ENCODE results near the gene SNED1.

DNA sequence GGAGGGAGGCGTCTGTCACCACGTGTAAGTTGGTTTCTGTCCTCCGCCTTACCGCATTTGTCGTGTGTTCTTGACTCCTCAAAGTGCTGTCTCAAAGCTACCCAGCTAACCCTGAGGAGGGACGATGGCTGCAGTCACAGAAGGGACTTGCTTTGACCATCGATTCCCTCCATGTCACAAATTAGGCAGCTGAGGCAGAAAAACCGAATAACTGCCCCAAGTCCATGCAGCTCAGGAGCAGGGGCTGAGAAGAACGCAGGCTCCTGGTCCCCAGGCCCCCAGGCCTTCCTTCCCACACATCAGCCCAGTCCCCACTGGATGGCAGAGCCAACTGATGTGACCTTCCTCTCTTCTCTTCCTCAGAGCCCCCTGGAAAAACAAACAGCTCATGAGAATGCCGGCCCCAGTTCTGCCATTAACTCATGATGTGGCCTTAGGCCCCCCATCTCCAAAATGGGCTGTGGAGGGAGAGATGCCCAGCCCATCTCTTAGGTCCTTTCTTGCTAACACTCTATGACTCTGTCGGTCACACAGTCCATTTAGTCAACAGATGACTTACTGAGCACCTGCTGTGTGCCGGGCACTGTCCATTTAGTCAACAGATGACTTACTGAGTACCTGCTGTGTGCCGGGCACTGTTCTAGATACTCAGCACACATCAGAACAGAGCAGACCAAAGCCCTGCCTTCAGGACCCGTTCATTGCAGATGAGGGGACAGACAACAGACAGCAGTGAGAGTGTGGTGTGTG, 84.1 kb downstream of the SNED1 start:
- TF ChIP-seq POLR2AphosphoS5 (IDR thresholded peaks at IDR 0.05; ENCODE audit: borderline replicate concordance, low read depth, low read length), result no peak
- no peak for TF ChIP-seq EZH2 (IDR thresholded peaks at IDR 0.05)
